IMR-90 (cell line): Measurements from ENCODE around the gene PRKAG2. TPM values are rescaled to one million over a fixed set of nuclear protein-coding genes. Genes with fewer than 3 reads are reported as not detected.

Experiments
- ATAC-seq: fragments of 200-7000 bp; cut with Tn5 transposase; 2 replicates; pipeline ENCODE4 v1.9.1; 2020; ENCODE audit warnings: low read depth, mild to moderate bottlenecking, moderate library complexity
- BruUV-seq: library from RNA; stranded (reverse); fragments of 400-500 nt; replicated peaks from 2 replicates; lab custom pipeline; 2021; lab: Mats Ljungman, UMichigan
- CTCF ChIA-PET: fragments of 300-600 bp; formaldehyde crosslinking; extraction: SDS; loops from one replicate; lab custom pipeline; 2021; ENCODE audit warnings: antibody characterized with exemption; lab: Yijun Ruan, JAX
- POLR2A ChIA-PET: fragments of 300-600 bp; sonication (Branson Sonifier 250); formaldehyde crosslinking; loops from one replicate; lab custom pipeline; 2022; ENCODE audit warnings: antibody characterized with exemption; ENCODE audit not compliant: unreplicated experiment; lab: Charles Lee
- DNase-seq: peaks from one replicate; pipeline ENCODE4 v3.0.0; 2013
- H2AFZ ChIP-seq: replicated peaks from 2 replicates; pipeline ENCODE3; 2013; ENCODE audit warnings: low read length, mild to moderate bottlenecking; ENCODE audit not compliant: poor library complexity
- H2AK5ac ChIP-seq: 2 replicates; pipeline ENCODE4 v1.6.1; 2013; ENCODE audit warnings: low read depth, low read length, inconsistent platforms
- H2AK9ac ChIP-seq: replicated peaks from 2 replicates; pipeline ENCODE3; 2013; ENCODE audit warnings: mild to moderate bottlenecking, low read depth, low read length, moderate library complexity; ENCODE audit not compliant: poor library complexity
- H2BK120ac ChIP-seq: 2 replicates; pipeline ENCODE4 v1.6.1; 2013; ENCODE audit warnings: low read depth, low read length, inconsistent platforms
- H2BK15ac ChIP-seq: 3 replicates; pipeline ENCODE4 v1.6.1; 2013; ENCODE audit warnings: low read depth, low read length, inconsistent platforms
- H2BK20ac ChIP-seq: 2 replicates; pipeline ENCODE4 v1.6.1; 2013; ENCODE audit warnings: low read depth, mild to moderate bottlenecking, inconsistent platforms, low read length, moderate library complexity
- H2BK5ac ChIP-seq: 2 replicates; pipeline ENCODE4 v1.6.1; 2013; ENCODE audit warnings: mild to moderate bottlenecking, low read depth, low read length, inconsistent platforms; ENCODE audit not compliant: poor library complexity, severe bottlenecking
- H3K14ac ChIP-seq: replicated peaks from 2 replicates; pipeline ENCODE4 v1.6.1; 2013; ENCODE audit warnings: low read depth, low read length, inconsistent platforms
- H3K18ac ChIP-seq: 2 replicates; pipeline ENCODE4 v1.6.1; 2013; ENCODE audit warnings: low read depth, low read length, control low read depth
- H3K23ac ChIP-seq: 2 replicates; pipeline ENCODE4 v1.6.1; 2013; ENCODE audit warnings: low read depth, low read length, inconsistent platforms
- H3K27ac ChIP-seq: 2 replicates; pipeline ENCODE4 v1.5.1; 2013; ENCODE audit warnings: mild to moderate bottlenecking, control low read depth, low read length; ENCODE audit not compliant: insufficient read depth
- H3K27me3 ChIP-seq: 2 replicates; pipeline ENCODE4 v1.6.1; 2013; ENCODE audit warnings: low read length; ENCODE audit not compliant: control insufficient read depth, insufficient read depth
- H3K36me3 ChIP-seq: 2 replicates; pipeline ENCODE4 v1.6.1; 2013; ENCODE audit warnings: low read length, mixed read lengths; ENCODE audit not compliant: control insufficient read depth, insufficient read depth
- H3K4ac ChIP-seq: 2 replicates; pipeline ENCODE4 v1.6.1; 2013; ENCODE audit warnings: low read depth, low read length, inconsistent platforms
- H3K4me1 ChIP-seq: 2 replicates; pipeline ENCODE4 v1.6.1; 2013; ENCODE audit warnings: low read length, mixed read lengths; ENCODE audit not compliant: control insufficient read depth, insufficient read depth
- H3K4me2 ChIP-seq: 2 replicates; pipeline ENCODE4 v1.6.1; 2013; ENCODE audit warnings: low read depth, mild to moderate bottlenecking, control low read depth, low read length, moderate library complexity
- H3K4me3 ChIP-seq: 2 replicates; pipeline ENCODE4 v1.5.1; 2013; ENCODE audit warnings: low read depth, mild to moderate bottlenecking, control low read depth, low read length, moderate library complexity; ENCODE audit not compliant: insufficient read depth
- H3K56ac ChIP-seq: 2 replicates; pipeline ENCODE4 v1.6.1; 2013; ENCODE audit warnings: low read length, inconsistent platforms; ENCODE audit not compliant: insufficient read depth; ENCODE audit errors: extremely low read depth
- H3K79me1 ChIP-seq, 2 experiments: 2 replicates each; pipeline ENCODE4 v1.6.1; 2013; ENCODE audit warnings: low read length in 2 of 2, inconsistent platforms in 1 of 2, low read depth in 1 of 2
- H3K9ac ChIP-seq: 2 replicates; pipeline ENCODE4 v1.6.1; 2013; ENCODE audit warnings: low read depth, low read length, control low read depth
- H3K9me1 ChIP-seq: 2 replicates; pipeline ENCODE4 v1.6.1; 2013; ENCODE audit warnings: low read length, inconsistent platforms; ENCODE audit not compliant: insufficient read depth
- H3K9me3 ChIP-seq: 2 replicates; pipeline ENCODE4 v1.6.1; 2013; ENCODE audit warnings: low read length; ENCODE audit not compliant: control insufficient read depth, insufficient read depth
- H4K20me1 ChIP-seq: 2 replicates; pipeline ENCODE4 v1.6.1; 2013; ENCODE audit warnings: low read length, inconsistent platforms; ENCODE audit not compliant: insufficient read depth
- H4K5ac ChIP-seq: 2 replicates; pipeline ENCODE4 v1.6.1; 2013; ENCODE audit warnings: mild to moderate bottlenecking, low read depth, low read length, control low read depth
- H4K8ac ChIP-seq, 2 experiments: 2 replicates each; pipeline ENCODE4 v1.6.1; 2013; ENCODE audit warnings: low read depth in 2 of 2, low read length in 2 of 2, control low read depth in 1 of 2, inconsistent platforms in 1 of 2
- H4K91ac ChIP-seq: 2 replicates; pipeline ENCODE4 v1.6.1; 2013; ENCODE audit warnings: low read depth, low read length, inconsistent platforms; ENCODE audit not compliant: insufficient read depth
- MXI1 ChIP-seq: IDR thresholded peaks from 2 replicates; pipeline ENCODE4 v1.6.1; 2012; ENCODE audit warnings: low read depth, mild to moderate bottlenecking, low read length, moderate library complexity, borderline replicate concordance
- SMC3 ChIP-seq: fragments of 150-350 bp; IDR thresholded peaks from 2 replicates; pipeline ENCODE4 v1.6.1; 2016; ENCODE audit warnings: low read depth, mild to moderate bottlenecking, antibody characterized with exemption, low read length, moderate library complexity
- WGBS, 2 experiments: methylation state at CpG; one replicate each; pipeline versions ENCODE4 v1.1.5 to v1.1.7; 2013; ENCODE audit warnings: missing lambda C conversion rate in 2 of 2; ENCODE audit not compliant: insufficient read length in 1 of 2; ENCODE audit errors: extremely low coverage in 2 of 2; 5-methylcytosine and 5-hydroxymethylcytosine counted together
- dilution Hi-C: fragments of 300-500 bp; cut with HindIII; formaldehyde crosslinking; loops from one replicate; pipeline ENCODE4 v1.14.3; 2018; ENCODE audit warnings: low sequenced_read_pairs; ENCODE audit not compliant: unreplicated experiment
- in situ Hi-C: fragments of 300-500 bp; cut with MboI; formaldehyde crosslinking; loops from 3 replicates; pipeline ENCODE4 v1.14.3; 2019; ENCODE audit warnings: low sequenced_read_pairs, inconsistent platforms, mixed read lengths
- intact Hi-C: fragments of 100-400 bp; cut with micrococcal nuclease; formaldehyde crosslinking; loops from 2 replicates; pipeline ENCODE4 v1.10.0; 2022
- polyA plus RNA-seq, 3 experiments: library from polyadenylated mRNA; depleted of rRNA; stranded (reverse); fragments of >200 nt; gene quantifications; 2 replicates each; pipeline ENCODE4 v1.2.3, GENCODE V29; 2012; ENCODE audit warnings: low replicate concordance in 1 of 3
- total RNA-seq: library from RNA; depleted of rRNA; stranded (reverse); fragments of >200 nt; gene quantifications from 2 replicates; pipeline ENCODE4 v1.2.3, GENCODE V29; 2012
- TF ChIP-seq, protein P1 (sequence below): fragments of 150-350 bp; IDR thresholded peaks from 2 replicates; pipeline ENCODE4 v1.6.1; 2017; ENCODE audit warnings: mild to moderate bottlenecking, antibody characterized with exemption, low read length, low read depth

Gene PRKAG2
- total and polyA plus RNA-seq, 2 of the 4 experiments (the other 2 are of a cell fraction): 15.4 to 21.6 TPM

DNA sequence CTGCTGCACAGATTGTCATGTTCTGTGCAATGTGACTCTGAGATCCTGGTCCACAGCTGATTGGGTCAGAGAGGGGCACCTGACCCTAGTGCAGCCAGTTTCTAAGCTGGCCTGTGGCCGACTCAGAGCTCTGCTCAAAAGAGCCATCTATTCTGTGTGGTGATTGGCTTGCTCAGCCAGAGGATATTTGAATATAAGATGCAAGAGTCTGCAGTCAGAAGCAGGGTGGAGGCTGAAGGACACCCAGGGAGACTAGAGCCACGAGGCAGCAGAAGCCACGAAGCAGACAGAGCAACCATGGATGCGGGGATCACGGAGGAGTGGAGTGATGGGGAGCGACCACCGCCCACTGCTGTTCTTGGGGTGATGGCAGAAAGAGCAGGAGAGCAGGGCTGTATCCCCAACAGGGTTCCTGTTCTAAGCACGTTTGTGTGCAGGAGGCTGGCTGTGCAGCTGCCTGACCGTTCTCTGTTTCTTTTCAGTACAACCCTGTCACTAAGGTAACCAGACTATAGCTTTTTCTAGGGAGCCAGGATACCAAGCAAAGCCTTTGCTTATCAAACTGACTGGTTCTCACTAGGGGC lies 337.7 kb downstream of the PRKAG2 start:
- dilution Hi-C loops: no loop called here
- H3K4ac ChIP-seq: no peak overlapping the region
- no peak overlapping the region for H2BK15ac ChIP-seq
- H3K27ac ChIP-seq: no peak overlapping the region
- no peaks in the 10 kb centered on the region for H3K79me1 ChIP-seq
- BruUV-seq: no TSS peak
- 0 out of 2 replicates have a peak, but pooled peaks cover 1% of the 10 kb centered on the region for H3K4me1 ChIP-seq
- H3K9me3 ChIP-seq: no peaks in the 10 kb centered on the region
- ATAC-seq (peak; percentile 67), DNase-seq (peak; percentile 16)
- H2BK5ac ChIP-seq: no peak overlapping the region
- H3K27me3 ChIP-seq: 0 out of 2 replicates have a peak, but pooled peaks cover 6% of the 10 kb centered on the region
- H4K91ac ChIP-seq: no peak overlapping the region
- WGBS, 2 experiments: 29% methylated on average over 2 of the region's 9 CpGs; no CpG with 5 or more reads in 1 of the 2 experiments
- H2BK20ac ChIP-seq: no peak overlapping the region
- no peak overlapping the region for H2AFZ ChIP-seq
- no peak overlapping the region for H3K56ac ChIP-seq
- intact Hi-C loops: no loop called here
- POLR2A ChIA-PET: interaction anchor here (1.3 kb wide), 1 partner anchor 20 kb away, joined by 4 read pairs; the partner anchor contains the start of gene RHEB
- no peak overlapping the region for H3K23ac ChIP-seq
- H4K5ac ChIP-seq: no peak overlapping the region
- in situ Hi-C loops: no loop called here
- no peak overlapping the region for H3K9ac ChIP-seq
- H3K4me2 ChIP-seq: no peak overlapping the region
- no peak overlapping the region for H3K18ac ChIP-seq
- no peak overlapping the region for H4K8ac ChIP-seq
- no peak overlapping the region for H2AK9ac ChIP-seq
- no peak overlapping the region for H2BK120ac ChIP-seq
- peak overlapping the region; percentile 28; the same call in 1 of the 2 replicates for H2AK5ac ChIP-seq
- no peak overlapping the region for H3K4me3 ChIP-seq
- H3K36me3 ChIP-seq: no peaks in the 10 kb centered on the region
- CTCF ChIA-PET: interaction anchor here (0.6 to 1.0 kb wide), 2 partner anchors 19 to 61 kb away, joined by 3 read pairs; no protein-coding TSS in a partner anchor
- no peak overlapping the region for H3K14ac ChIP-seq
- TF ChIP-seq, protein P1, sequence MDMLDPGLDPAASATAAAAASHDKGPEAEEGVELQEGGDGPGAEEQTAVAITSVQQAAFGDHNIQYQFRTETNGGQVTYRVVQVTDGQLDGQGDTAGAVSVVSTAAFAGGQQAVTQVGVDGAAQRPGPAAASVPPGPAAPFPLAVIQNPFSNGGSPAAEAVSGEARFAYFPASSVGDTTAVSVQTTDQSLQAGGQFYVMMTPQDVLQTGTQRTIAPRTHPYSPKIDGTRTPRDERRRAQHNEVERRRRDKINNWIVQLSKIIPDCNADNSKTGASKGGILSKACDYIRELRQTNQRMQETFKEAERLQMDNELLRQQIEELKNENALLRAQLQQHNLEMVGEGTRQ: peak; percentile 79
- TF ChIP-seq MXI1 (no peak), SMC3 (no peak)
- no peaks in the 10 kb centered on the region for H4K20me1 ChIP-seq
- no peaks in the 10 kb centered on the region for H3K9me1 ChIP-seq
